Gastroesophageal sphincter (tissue), 3 donors: ENCODE measurements around the gene FGF7.

Experiments
- EP300 ChIP-seq: sonication (generic); formaldehyde crosslinking; IDR thresholded peaks from one replicate; pipeline ENCODE4 v1.6.1; 2017; ENCODE audit warnings: antibody characterized with exemption, mild to moderate bottlenecking
- POLR2AphosphoS5 ChIP-seq: sonication (generic); formaldehyde crosslinking; IDR thresholded peaks from one replicate; pipeline ENCODE4 v1.6.1; 2017; ENCODE audit warnings: antibody characterized with exemption
- TF ChIP-seq, protein P1 (sequence below), 4 experiments: fragments of 200-600 bp in 2 of 4; fragments of 450-650 bp in 2 of 4; sonication (generic) in 1 of 4; IDR thresholded peaks; one replicate each; pipeline ENCODE4 v1.5.1; 2017 to 2019; ENCODE audit warnings: antibody characterized with exemption in 4 of 4, mild to moderate bottlenecking in 2 of 4, moderate library complexity in 2 of 4

DNA sequence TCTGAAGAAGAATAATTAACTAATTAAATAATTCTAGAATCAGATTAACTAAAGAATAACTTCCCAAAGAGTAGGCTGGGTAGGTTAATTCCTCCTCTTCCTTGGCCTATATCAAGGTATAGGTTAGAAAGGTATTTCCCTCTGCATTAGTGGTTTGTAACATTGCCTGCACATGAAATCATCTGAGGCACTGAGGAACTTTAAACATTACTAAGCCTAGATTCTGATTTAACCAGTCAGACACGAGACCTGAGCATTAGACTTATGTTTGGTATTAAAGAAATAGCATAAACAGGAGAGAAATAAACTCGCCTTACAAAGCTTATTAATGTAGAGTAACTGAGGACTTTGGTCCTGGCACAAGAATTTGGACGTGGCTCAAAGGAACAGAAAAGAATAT is 84.2 kb downstream of the FGF7 start:
- TF ChIP-seq, protein P1, sequence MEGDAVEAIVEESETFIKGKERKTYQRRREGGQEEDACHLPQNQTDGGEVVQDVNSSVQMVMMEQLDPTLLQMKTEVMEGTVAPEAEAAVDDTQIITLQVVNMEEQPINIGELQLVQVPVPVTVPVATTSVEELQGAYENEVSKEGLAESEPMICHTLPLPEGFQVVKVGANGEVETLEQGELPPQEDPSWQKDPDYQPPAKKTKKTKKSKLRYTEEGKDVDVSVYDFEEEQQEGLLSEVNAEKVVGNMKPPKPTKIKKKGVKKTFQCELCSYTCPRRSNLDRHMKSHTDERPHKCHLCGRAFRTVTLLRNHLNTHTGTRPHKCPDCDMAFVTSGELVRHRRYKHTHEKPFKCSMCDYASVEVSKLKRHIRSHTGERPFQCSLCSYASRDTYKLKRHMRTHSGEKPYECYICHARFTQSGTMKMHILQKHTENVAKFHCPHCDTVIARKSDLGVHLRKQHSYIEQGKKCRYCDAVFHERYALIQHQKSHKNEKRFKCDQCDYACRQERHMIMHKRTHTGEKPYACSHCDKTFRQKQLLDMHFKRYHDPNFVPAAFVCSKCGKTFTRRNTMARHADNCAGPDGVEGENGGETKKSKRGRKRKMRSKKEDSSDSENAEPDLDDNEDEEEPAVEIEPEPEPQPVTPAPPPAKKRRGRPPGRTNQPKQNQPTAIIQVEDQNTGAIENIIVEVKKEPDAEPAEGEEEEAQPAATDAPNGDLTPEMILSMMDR (IDR thresholded peaks at IDR 0.05) = no peak
- no peak for TF ChIP-seq EP300
- TF ChIP-seq POLR2AphosphoS5 = no peak
